Breast epithelium (tissue), 3 donors: ENCODE measurements around the gene ANKRD44.

Experiments
- POLR2A ChIP-seq: fragments of 450-650 bp; IDR thresholded peaks from one replicate; pipeline ENCODE4 v1.6.1; 2016; ENCODE audit warnings: antibody characterized with exemption, mild to moderate bottlenecking, moderate library complexity
- TF ChIP-seq, protein P1 (sequence below), 3 donors: fragments of 450-650 bp; IDR thresholded peaks; one replicate each; pipeline ENCODE4 v1.5.1; 2016 to 2017; ENCODE audit warnings: antibody characterized with exemption in 3 of 3, mild to moderate bottlenecking in 3 of 3, moderate library complexity in 3 of 3

DNA sequence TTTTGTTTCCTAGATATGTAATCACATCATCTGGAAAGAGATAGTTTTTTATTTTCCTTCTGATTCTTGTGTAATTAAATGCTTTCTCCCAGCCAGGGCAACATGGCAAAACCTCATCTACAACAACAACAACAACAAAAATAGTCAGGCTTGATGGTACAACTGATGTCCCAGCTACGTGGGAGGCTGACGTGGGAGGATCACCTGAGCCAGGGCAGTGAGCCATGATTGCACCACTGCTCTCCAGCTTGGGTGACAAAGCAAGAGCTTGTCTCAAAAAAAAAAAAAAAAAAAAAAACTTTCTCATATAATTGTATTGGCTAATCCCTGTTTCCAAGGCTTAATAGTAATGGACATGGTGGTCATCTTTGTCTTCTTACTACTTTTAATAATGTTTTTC is 357.6 kb downstream of the ANKRD44 start:
- TF ChIP-seq, protein P1, sequence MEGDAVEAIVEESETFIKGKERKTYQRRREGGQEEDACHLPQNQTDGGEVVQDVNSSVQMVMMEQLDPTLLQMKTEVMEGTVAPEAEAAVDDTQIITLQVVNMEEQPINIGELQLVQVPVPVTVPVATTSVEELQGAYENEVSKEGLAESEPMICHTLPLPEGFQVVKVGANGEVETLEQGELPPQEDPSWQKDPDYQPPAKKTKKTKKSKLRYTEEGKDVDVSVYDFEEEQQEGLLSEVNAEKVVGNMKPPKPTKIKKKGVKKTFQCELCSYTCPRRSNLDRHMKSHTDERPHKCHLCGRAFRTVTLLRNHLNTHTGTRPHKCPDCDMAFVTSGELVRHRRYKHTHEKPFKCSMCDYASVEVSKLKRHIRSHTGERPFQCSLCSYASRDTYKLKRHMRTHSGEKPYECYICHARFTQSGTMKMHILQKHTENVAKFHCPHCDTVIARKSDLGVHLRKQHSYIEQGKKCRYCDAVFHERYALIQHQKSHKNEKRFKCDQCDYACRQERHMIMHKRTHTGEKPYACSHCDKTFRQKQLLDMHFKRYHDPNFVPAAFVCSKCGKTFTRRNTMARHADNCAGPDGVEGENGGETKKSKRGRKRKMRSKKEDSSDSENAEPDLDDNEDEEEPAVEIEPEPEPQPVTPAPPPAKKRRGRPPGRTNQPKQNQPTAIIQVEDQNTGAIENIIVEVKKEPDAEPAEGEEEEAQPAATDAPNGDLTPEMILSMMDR (IDR thresholded peaks at IDR 0.05): no peak
- no peak for TF ChIP-seq POLR2A
